Sciatic nerve (tissue), 2 donors: ENCODE data around the gene PRKD1. TPM values are rescaled to one million over a fixed set of nuclear protein-coding genes. Genes with fewer than 3 reads are reported as not detected.
"Not testable (repeated sequence)": the region's sequence is repeated elsewhere in the genome, so short reads cannot be mapped to it uniquely, and the experiment has no call there.

Experiments used
- ATAC-seq: fragments of 200-7000 bp; cut with Tn5 transposase; one replicate; pipeline ENCODE4 v1.9.1; 2020; ENCODE audit warnings: mild to moderate bottlenecking, moderate library complexity
- DNase-seq: peaks from one replicate; pipeline ENCODE4 v3.0.0-alpha.2; 2020; ENCODE audit warnings: low spot score
- intact Hi-C: fragments of 100-400 bp; cut with DNase I; formaldehyde crosslinking; loops from one replicate; pipeline ENCODE4 v1.14.2; 2022
- total RNA-seq: library from RNA; stranded (reverse); fragmentation: NEBNext Ultra II Directional; extraction: Animal tissue kit (Norgen Biotek cat#: 25700); gene quantifications from one replicate; pipeline ENCODE4 v1.2.1, GENCODE V29; 2021
- donor health status: DM: no; HTN: no; CAD: no.
- donor health status: DM: no; HTN: no; CAD: no.

PRKD1 gene
- total RNA-seq, 1 donor from 2014 or later = 34.0 TPM

- no peak for ATAC-seq
- no peak for DNase-seq
- intact Hi-C loops = no loop called here
Observed at GRCh38 chr14:29906256-29906870, 21.3 kb downstream of the PRKD1 start.

- intact Hi-C loops = no loop called here
Observed at GRCh38 chr14:29905543-29905942, 22.1 kb downstream of the PRKD1 start.

GRCh38 chr14:29900609-29901350 is 26.9 kb downstream of the PRKD1 start:
- intact Hi-C loops = no loop called here
- DNase-seq (no peak), ATAC-seq (no peak)

More at GRCh38 chr14:29905543-29905942, 22.1 kb downstream of the PRKD1 start:
- no peak for ATAC-seq
- no peak for DNase-seq

- intact Hi-C loops = no loop called here
- DNase-seq = no peak
- ATAC-seq = no peak
Observed at GRCh38 chr14:29898470-29898869, 29.2 kb downstream of the PRKD1 start.

- no peak for DNase-seq
- intact Hi-C loops = no loop called here
- ATAC-seq = no peak
Observed at GRCh38 chr14:29897181-29897580, 30.5 kb downstream of the PRKD1 start.

GRCh38 chr14:29896354-29896821 is 31.3 kb downstream of the PRKD1 start:
- intact Hi-C loops = no loop called here
- no peak for DNase-seq
- ATAC-seq = no peak

GRCh38 chr14:29895591-29896083 is 32.0 kb downstream of the PRKD1 start:
- ATAC-seq (no peak), DNase-seq (no peak)
- intact Hi-C loops = no loop called here

GRCh38 chr14:29893989-29894388 is 33.7 kb downstream of the PRKD1 start:
- ATAC-seq (no peak), DNase-seq (no peak)
- intact Hi-C loops = no loop called here

GRCh38 chr14:29892327-29892726 is 35.3 kb downstream of the PRKD1 start:
- no peak for ATAC-seq
- no peak for DNase-seq
- intact Hi-C loops = no loop called here

GRCh38 chr14:29885988-29886387 is 41.7 kb downstream of the PRKD1 start:
- intact Hi-C loops = no loop called here
- ATAC-seq (no peak), DNase-seq (no peak)

- intact Hi-C loops = no loop called here
- no peak for DNase-seq
Observed at GRCh38 chr14:29868000-29868399, 59.6 kb downstream of the PRKD1 start.

GRCh38 chr14:29865299-29865698 is 62.3 kb downstream of the PRKD1 start:
- ATAC-seq = no peak
- DNase-seq = no peak
- intact Hi-C loops = no loop called here

More at GRCh38 chr14:29868000-29868399, 59.6 kb downstream of the PRKD1 start:
- ATAC-seq = no peak

- intact Hi-C loops = no loop called here
- no peak for ATAC-seq
- no peak for DNase-seq
Observed at GRCh38 chr14:29861996-29862395, 65.7 kb downstream of the PRKD1 start.

- ATAC-seq = no peak
- intact Hi-C loops = no loop called here
Observed at GRCh38 chr14:29858299-29858698, 69.3 kb downstream of the PRKD1 start.

GRCh38 chr14:29857551-29857950 is 70.1 kb downstream of the PRKD1 start:
- DNase-seq = no peak
- intact Hi-C loops = no loop called here
- no peak for ATAC-seq

More at GRCh38 chr14:29858299-29858698, 69.3 kb downstream of the PRKD1 start:
- no peak for DNase-seq

GRCh38 chr14:29856516-29856915 is 71.1 kb downstream of the PRKD1 start:
- ATAC-seq (no peak), DNase-seq (no peak)
- intact Hi-C loops = no loop called here

- ATAC-seq, DNase-seq, intact Hi-C loops: not testable (repeated sequence)
Observed at GRCh38 chr14:29853691-29854090, 74.0 kb downstream of the PRKD1 start.

GRCh38 chr14:29853272-29853671 is 74.4 kb downstream of the PRKD1 start:
- DNase-seq (no peak), ATAC-seq (no peak)
- intact Hi-C loops = no loop called here

- no peak for ATAC-seq
- DNase-seq = no peak
- intact Hi-C loops = no loop called here
Observed at GRCh38 chr14:29851397-29851796, 76.2 kb downstream of the PRKD1 start.

GRCh38 chr14:29847056-29847380 is 80.6 kb downstream of the PRKD1 start:
- ATAC-seq (no peak), DNase-seq (no peak)
- intact Hi-C loops = no loop called here
